ENCODE results near the gene ACTR3C. TPM values are rescaled to one million over a fixed set of nuclear protein-coding genes. Genes with fewer than 3 reads are reported as not detected.

Gene ACTR3C
- total RNA-seq, 4 donors from 2014 or later: 4.3 to 10.1 (median 4.8) TPM

DNA sequence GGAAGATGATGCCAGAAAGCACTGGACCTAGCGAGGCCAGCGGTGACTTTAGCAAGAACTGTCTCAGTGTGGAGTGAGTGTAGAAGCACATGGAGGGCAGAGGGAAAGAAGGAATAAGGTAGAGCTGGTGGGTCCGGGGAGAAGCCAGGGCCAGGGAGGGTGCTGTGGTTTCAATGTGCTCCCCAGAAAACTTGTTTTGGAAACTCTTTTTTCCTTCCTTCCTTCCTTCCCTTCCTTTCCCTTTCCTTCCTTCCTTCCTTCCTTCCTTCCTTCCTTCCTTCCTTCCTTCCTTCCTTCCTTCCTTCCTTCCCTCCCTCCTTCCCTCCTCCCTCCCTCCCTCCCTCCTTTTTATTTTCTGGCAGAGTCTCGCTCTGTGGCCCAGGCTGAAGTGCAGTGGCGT lies 23.6 kb upstream of the ACTR3C start:
- 82% methylated on average over 5 of the region's 5 CpGs for WGBS
- H3K4me3 ChIP-seq: no peak overlapping the region
- peaks cover 3 to 4% (median 3%) of the 10 kb centered on the region in 4 donors for H3K4me1 ChIP-seq
- H3K36me3 ChIP-seq: no peaks in the 10 kb centered on the region
- no peak overlapping the region for H3K27ac ChIP-seq (replicated peaks in 1 of 4)
- intact Hi-C loops (cut with DNase I): no loop called here
- no peak for DNase-seq (ENCODE audit: extremely low spot score)
- TF ChIP-seq EP300 (IDR thresholded peaks at IDR 0.05): no peak
- H3K27me3 ChIP-seq: no peaks in the 10 kb centered on the region
- H3K9me3 ChIP-seq: peaks cover 0 to 2% (median 0%) of the 10 kb centered on the region in 4 donors

DNA sequence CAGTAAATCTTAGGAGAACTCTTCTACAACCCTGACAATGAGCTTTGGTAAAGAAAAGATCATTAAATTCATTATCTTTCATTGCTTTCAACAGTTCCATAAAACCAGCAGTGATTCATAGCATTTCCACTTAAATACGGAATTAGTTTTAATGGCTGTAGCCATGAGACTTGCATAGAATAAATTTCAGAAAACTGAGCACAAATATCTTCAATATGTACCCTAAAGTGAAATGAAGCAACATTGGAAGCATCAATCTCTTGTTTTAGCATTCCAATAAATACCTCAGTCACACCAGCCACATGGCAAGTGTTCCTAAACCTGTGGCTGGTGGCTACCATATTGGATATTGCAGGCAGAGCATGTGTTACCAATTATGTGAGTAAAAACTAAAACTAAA lies 21.7 kb upstream of the ACTR3C start:
- no peaks in the 10 kb centered on the region for H3K36me3 ChIP-seq
- 100% methylated on average over 1 of the region's 1 CpG for WGBS
- no peak overlapping the region for H3K4me3 ChIP-seq
- peaks cover 0 to 11% (median 2%) of the 10 kb centered on the region in 4 donors for H3K27me3 ChIP-seq
- H3K27ac ChIP-seq (replicated peaks in 1 of 4): no peak overlapping the region
- peaks cover 17 to 23% (median 22%) of the 10 kb centered on the region in 4 donors for H3K4me1 ChIP-seq
- TF ChIP-seq POLR2A (IDR thresholded peaks at IDR 0.05; ENCODE audit: low read depth) (no peak), EP300 (IDR thresholded peaks at IDR 0.05) (no peak), CTCF (IDR thresholded peaks at IDR 0.05) (no peak), POLR2AphosphoS5 (IDR thresholded peaks at IDR 0.05) (no peak)
- H3K9me3 ChIP-seq: peaks cover 0 to 2% (median 0%) of the 10 kb centered on the region in 4 donors
- DNase-seq (ENCODE audit: extremely low spot score): no peak
- intact Hi-C loops (cut with DNase I): no loop called here

GRCh38 chr7:150344299-150344698 lies 21.0 kb upstream of the ACTR3C start:
- H3K4me3 ChIP-seq: no peak overlapping the region
- H3K4me1 ChIP-seq: peaks cover 24 to 30% (median 29%) of the 10 kb centered on the region in 4 donors
- DNase-seq (ENCODE audit: extremely low spot score): no peak
- H3K9me3 ChIP-seq: peaks cover 0 to 2% (median 0%) of the 10 kb centered on the region in 4 donors
- H3K27me3 ChIP-seq: peaks cover 0 to 11% (median 2%) of the 10 kb centered on the region in 4 donors
- TF ChIP-seq POLR2A (IDR thresholded peaks at IDR 0.05; ENCODE audit: low read depth): no peak
- TF ChIP-seq CTCF (IDR thresholded peaks at IDR 0.05): no peak
- H3K36me3 ChIP-seq: no peaks in the 10 kb centered on the region
- no peak overlapping the region for H3K27ac ChIP-seq (replicated peaks in 1 of 4)
- intact Hi-C loops (cut with DNase I): no loop called here

DNA sequence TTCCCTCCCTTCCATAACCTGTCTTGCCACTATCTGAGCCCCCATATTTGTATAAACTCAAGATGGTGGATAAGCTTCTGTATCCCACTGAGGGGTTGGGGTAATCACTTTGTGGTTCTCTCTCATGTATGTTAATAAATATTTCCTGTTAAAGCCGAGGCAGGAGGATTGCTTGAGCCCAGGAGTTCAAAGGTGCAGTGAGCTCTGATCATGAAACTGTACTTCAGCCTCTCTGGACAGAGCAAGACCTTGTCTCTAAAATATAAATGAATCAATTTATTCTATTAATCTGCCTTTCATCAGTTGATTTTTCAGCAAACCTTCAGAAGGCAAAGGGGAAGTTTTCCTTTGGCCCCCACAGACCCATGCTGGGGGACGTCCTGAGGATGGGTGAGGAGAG lies 19.9 kb upstream of the ACTR3C start:
- H3K27ac ChIP-seq (replicated peaks in 1 of 4): no peak overlapping the region
- H3K36me3 ChIP-seq: peaks cover 0 to 4% (median 1%) of the 10 kb centered on the region in 4 donors
- WGBS: 82% methylated on average over 2 of the region's 2 CpGs
- peaks cover 0 to 11% (median 2%) of the 10 kb centered on the region in 4 donors for H3K27me3 ChIP-seq
- no peak for DNase-seq (ENCODE audit: extremely low spot score)
- H3K9me3 ChIP-seq: peaks cover 0 to 2% (median 0%) of the 10 kb centered on the region in 4 donors
- H3K4me3 ChIP-seq: no peak overlapping the region
- peaks cover 26 to 41% (median 40%) of the 10 kb centered on the region in 4 donors for H3K4me1 ChIP-seq
- intact Hi-C loops (cut with DNase I): no loop called here
- TF ChIP-seq POLR2AphosphoS5 (IDR thresholded peaks at IDR 0.05) (no peak), CTCF (IDR thresholded peaks at IDR 0.05) (no peak), EP300 (IDR thresholded peaks at IDR 0.05) (no peak), POLR2A (IDR thresholded peaks at IDR 0.05; ENCODE audit: low read depth) (no peak)

- H3K36me3 ChIP-seq: peaks cover 0 to 14% (median 5%) of the 10 kb centered on the region in 4 donors
- H3K9me3 ChIP-seq: peaks cover 0 to 2% (median 0%) of the 10 kb centered on the region in 4 donors
- peaks cover 26 to 53% (median 51%) of the 10 kb centered on the region in 4 donors for H3K4me1 ChIP-seq
- peak overlapping the region; percentile 82 to 93 (median 88) for H3K27ac ChIP-seq (replicated peaks in 1 of 4)
- H3K4me3 ChIP-seq: peak overlapping the region; percentile 59 to 79 (median 68)
- peaks cover 0 to 11% (median 2%) of the 10 kb centered on the region in 4 donors for H3K27me3 ChIP-seq
- 86% methylated on average over 8 of the region's 9 CpGs for WGBS
- TF ChIP-seq POLR2AphosphoS5 (IDR thresholded peaks at IDR 0.05) (no peak), POLR2A (IDR thresholded peaks at IDR 0.05; ENCODE audit: low read depth) (no peak)
- intact Hi-C loops (cut with DNase I): no loop called here
- no peak for DNase-seq (ENCODE audit: extremely low spot score)
Measured at GRCh38 chr7:150342121-150342408, 18.7 kb upstream of the ACTR3C start.
